ENCODE measurements around the gene LINC01488. TPM values are rescaled to one million over a fixed set of nuclear protein-coding genes. Genes with fewer than 3 reads are reported as not detected.

The LINC01488 gene
- total and polyA plus RNA-seq, 2 experiments from 2014 or later, result not detected

DNA sequence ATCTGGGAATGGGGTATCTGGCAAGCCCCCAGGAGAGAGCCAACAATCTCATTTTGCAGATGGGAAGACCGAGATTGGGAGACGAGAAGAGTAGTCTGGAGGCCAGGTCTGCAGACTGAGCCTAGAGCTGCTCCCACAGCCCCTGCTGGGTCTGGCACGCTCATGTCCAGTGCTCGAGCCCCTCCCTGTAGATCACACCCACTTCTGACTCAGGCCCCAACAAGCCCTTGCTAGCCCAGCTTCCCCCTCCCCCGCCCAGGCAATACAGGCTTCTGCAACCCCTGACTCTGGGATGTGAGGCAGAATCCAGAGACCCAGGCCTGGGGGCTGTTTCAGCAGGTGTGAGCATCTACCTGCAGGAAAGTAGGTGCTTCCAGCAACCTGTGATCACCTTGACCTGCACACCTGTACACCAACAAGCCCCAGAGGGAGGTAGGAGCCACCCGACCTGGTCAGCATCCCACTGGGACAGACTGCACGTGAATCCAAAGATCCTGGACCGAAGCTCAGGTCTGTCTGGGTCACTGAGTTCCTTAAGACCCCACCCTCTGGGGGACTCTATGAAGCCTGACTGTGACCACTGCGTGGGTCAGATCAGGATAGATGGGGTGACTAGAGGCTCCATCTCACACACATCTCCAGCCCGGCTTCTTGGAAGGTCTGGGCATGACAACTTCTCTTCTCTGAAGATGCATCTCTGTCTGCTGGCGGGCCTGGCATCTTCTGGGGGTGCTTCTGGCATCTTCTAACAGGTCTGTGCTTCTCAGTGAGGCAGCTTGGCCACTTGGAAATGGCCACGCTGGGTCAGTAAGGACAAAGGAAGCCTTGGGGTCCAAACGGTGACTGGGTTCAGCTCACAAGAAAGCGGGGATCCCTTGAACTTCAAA is 29.3 kb downstream of the LINC01488 start:
- no peak for TF ChIP-seq NANOG (IDR thresholded peaks at IDR 0.05; ENCODE audit: borderline replicate concordance)
- TF ChIP-seq EZH2 (IDR thresholded peaks at IDR 0.05; ENCODE audit: low read depth, unreplicated experiment), result no peak
- ATAC-seq, result no peak
- Histone ChIP-seq H3K27me3 (ENCODE audit: insufficient read depth) (no peaks in the 10 kb centered on the region), H3F3A (replicated peaks; ENCODE audit: low read depth) (no peaks in the 10 kb centered on the region), H3K4me1 (ENCODE audit: insufficient read depth) (no peaks in the 10 kb centered on the region), H4K20me1 (replicated peaks; ENCODE audit: insufficient read depth) (no peaks in the 10 kb centered on the region), H3K4me2 (no peak overlapping the region), H3K79me2 (replicated peaks; ENCODE audit: insufficient read depth) (no peaks in the 10 kb centered on the region), H3K27ac (ENCODE audit: low read depth) (no peak overlapping the region), H2AFZ (no peak overlapping the region), H3K36me3 (ENCODE audit: insufficient read depth) (no peaks in the 10 kb centered on the region), H3K4me3 (no peak overlapping the region), H3K9me2 (ENCODE audit: insufficient read depth) (no peaks in the 10 kb centered on the region)
- Mint-ChIP-seq H3K27me3 (ENCODE audit: insufficient read depth, low read depth, poor library complexity) (peaks cover 7% of the 10 kb centered on the region), H3K4me1 (no peaks in the 10 kb centered on the region; the same call in 2 of the 3 replicates), H3K9me3 (peaks cover 9% of the 10 kb centered on the region), H3K36me3 (ENCODE audit: low read depth) (peaks cover 3% of the 10 kb centered on the region; the same call in 2 of the 3 replicates), H3K27ac (no peak overlapping the region), H3K4me3 (no peak overlapping the region)
- no peak for DNase-seq (ENCODE audit: low spot score)

DNA sequence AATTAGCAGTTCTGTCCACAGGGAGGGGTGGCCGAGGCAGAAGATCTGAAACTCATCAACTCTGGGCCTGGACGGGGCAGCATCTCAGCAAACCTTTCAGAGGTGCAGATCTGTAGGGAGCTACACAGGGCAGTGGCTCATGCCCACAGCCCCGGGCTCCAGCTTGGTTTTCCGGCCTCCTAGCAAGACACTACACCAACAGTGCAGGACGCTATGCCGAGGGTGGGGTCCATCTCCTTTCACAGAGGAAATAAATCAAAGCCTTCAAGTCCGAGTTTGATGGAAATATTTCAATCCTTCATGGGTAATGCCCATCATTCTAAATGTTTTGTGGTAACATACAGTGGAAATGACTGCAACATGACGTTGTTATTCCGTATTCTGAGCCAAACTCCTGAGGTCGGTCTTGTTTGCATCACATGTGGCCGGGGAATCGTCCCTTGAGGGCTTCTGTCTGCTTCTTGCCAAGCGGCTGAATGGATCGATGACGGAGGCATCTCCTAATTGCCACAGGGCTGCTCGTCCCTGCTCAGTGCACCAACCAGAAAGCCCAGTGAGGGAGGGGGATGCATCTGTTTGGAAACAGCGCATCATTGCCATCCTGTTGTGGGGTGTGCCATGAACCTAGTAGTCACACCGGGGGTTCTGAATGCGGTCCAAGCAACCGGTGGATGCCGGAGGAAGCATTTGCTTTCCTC is 30.0 kb downstream of the LINC01488 start:
- H3K9me2 ChIP-seq (ENCODE audit: insufficient read depth), result 0 out of 2 replicates have a peak, but pooled peaks cover 5% of the 10 kb centered on the region
- peaks cover 10% of the 10 kb centered on the region for H3K36me3 Mint-ChIP-seq (ENCODE audit: low read depth)
- ATAC-seq (no peak), DNase-seq (ENCODE audit: low spot score) (no peak)
- no peak overlapping the region for H2AFZ ChIP-seq
- no peak overlapping the region for H3K27ac Mint-ChIP-seq
- no peak overlapping the region for H3K4me3 ChIP-seq
- no peaks in the 10 kb centered on the region for H3F3A ChIP-seq (replicated peaks; ENCODE audit: low read depth)
- peaks cover 13% of the 10 kb centered on the region for H3K9me3 Mint-ChIP-seq
- H3K27me3 Mint-ChIP-seq (ENCODE audit: insufficient read depth, low read depth, poor library complexity), result peaks cover 7% of the 10 kb centered on the region
- H3K4me1 ChIP-seq (ENCODE audit: insufficient read depth), result no peaks in the 10 kb centered on the region
- H3K27me3 ChIP-seq (ENCODE audit: insufficient read depth), result no peaks in the 10 kb centered on the region
- H3K4me1 Mint-ChIP-seq, result no peaks in the 10 kb centered on the region; the same call in 2 of the 3 replicates
- H3K27ac ChIP-seq (ENCODE audit: low read depth), result no peak overlapping the region
- no peaks in the 10 kb centered on the region for H4K20me1 ChIP-seq (replicated peaks; ENCODE audit: insufficient read depth)
- H3K36me3 ChIP-seq (ENCODE audit: insufficient read depth), result no peaks in the 10 kb centered on the region
- no peak overlapping the region for H3K4me3 Mint-ChIP-seq
- no peak overlapping the region for H3K4me2 ChIP-seq
- H3K79me2 ChIP-seq (replicated peaks; ENCODE audit: insufficient read depth), result no peaks in the 10 kb centered on the region
- TF ChIP-seq, protein P1, sequence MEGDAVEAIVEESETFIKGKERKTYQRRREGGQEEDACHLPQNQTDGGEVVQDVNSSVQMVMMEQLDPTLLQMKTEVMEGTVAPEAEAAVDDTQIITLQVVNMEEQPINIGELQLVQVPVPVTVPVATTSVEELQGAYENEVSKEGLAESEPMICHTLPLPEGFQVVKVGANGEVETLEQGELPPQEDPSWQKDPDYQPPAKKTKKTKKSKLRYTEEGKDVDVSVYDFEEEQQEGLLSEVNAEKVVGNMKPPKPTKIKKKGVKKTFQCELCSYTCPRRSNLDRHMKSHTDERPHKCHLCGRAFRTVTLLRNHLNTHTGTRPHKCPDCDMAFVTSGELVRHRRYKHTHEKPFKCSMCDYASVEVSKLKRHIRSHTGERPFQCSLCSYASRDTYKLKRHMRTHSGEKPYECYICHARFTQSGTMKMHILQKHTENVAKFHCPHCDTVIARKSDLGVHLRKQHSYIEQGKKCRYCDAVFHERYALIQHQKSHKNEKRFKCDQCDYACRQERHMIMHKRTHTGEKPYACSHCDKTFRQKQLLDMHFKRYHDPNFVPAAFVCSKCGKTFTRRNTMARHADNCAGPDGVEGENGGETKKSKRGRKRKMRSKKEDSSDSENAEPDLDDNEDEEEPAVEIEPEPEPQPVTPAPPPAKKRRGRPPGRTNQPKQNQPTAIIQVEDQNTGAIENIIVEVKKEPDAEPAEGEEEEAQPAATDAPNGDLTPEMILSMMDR (conservative IDR thresholded peaks at IDR 0.05; ENCODE audit: low read depth in 2 of 2), result no peak
- TF ChIP-seq, protein P2, sequence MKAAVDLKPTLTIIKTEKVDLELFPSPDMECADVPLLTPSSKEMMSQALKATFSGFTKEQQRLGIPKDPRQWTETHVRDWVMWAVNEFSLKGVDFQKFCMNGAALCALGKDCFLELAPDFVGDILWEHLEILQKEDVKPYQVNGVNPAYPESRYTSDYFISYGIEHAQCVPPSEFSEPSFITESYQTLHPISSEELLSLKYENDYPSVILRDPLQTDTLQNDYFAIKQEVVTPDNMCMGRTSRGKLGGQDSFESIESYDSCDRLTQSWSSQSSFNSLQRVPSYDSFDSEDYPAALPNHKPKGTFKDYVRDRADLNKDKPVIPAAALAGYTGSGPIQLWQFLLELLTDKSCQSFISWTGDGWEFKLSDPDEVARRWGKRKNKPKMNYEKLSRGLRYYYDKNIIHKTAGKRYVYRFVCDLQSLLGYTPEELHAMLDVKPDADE (IDR thresholded peaks at IDR 0.05), result no peak
- no peak for TF ChIP-seq EZH2phosphoT487 (IDR thresholded peaks at IDR 0.05; ENCODE audit: unreplicated experiment)
- TF ChIP-seq JUNB (IDR thresholded peaks at IDR 0.05; ENCODE audit: unreplicated experiment), result no peak
- no peak for TF ChIP-seq EZH2 (IDR thresholded peaks at IDR 0.05; ENCODE audit: low read depth, unreplicated experiment)
- no peak for TF ChIP-seq CREB1 (CRISPR knock-in tag; IDR thresholded peaks at IDR 0.05; ENCODE audit: low read depth)
- TF ChIP-seq, protein P3, sequence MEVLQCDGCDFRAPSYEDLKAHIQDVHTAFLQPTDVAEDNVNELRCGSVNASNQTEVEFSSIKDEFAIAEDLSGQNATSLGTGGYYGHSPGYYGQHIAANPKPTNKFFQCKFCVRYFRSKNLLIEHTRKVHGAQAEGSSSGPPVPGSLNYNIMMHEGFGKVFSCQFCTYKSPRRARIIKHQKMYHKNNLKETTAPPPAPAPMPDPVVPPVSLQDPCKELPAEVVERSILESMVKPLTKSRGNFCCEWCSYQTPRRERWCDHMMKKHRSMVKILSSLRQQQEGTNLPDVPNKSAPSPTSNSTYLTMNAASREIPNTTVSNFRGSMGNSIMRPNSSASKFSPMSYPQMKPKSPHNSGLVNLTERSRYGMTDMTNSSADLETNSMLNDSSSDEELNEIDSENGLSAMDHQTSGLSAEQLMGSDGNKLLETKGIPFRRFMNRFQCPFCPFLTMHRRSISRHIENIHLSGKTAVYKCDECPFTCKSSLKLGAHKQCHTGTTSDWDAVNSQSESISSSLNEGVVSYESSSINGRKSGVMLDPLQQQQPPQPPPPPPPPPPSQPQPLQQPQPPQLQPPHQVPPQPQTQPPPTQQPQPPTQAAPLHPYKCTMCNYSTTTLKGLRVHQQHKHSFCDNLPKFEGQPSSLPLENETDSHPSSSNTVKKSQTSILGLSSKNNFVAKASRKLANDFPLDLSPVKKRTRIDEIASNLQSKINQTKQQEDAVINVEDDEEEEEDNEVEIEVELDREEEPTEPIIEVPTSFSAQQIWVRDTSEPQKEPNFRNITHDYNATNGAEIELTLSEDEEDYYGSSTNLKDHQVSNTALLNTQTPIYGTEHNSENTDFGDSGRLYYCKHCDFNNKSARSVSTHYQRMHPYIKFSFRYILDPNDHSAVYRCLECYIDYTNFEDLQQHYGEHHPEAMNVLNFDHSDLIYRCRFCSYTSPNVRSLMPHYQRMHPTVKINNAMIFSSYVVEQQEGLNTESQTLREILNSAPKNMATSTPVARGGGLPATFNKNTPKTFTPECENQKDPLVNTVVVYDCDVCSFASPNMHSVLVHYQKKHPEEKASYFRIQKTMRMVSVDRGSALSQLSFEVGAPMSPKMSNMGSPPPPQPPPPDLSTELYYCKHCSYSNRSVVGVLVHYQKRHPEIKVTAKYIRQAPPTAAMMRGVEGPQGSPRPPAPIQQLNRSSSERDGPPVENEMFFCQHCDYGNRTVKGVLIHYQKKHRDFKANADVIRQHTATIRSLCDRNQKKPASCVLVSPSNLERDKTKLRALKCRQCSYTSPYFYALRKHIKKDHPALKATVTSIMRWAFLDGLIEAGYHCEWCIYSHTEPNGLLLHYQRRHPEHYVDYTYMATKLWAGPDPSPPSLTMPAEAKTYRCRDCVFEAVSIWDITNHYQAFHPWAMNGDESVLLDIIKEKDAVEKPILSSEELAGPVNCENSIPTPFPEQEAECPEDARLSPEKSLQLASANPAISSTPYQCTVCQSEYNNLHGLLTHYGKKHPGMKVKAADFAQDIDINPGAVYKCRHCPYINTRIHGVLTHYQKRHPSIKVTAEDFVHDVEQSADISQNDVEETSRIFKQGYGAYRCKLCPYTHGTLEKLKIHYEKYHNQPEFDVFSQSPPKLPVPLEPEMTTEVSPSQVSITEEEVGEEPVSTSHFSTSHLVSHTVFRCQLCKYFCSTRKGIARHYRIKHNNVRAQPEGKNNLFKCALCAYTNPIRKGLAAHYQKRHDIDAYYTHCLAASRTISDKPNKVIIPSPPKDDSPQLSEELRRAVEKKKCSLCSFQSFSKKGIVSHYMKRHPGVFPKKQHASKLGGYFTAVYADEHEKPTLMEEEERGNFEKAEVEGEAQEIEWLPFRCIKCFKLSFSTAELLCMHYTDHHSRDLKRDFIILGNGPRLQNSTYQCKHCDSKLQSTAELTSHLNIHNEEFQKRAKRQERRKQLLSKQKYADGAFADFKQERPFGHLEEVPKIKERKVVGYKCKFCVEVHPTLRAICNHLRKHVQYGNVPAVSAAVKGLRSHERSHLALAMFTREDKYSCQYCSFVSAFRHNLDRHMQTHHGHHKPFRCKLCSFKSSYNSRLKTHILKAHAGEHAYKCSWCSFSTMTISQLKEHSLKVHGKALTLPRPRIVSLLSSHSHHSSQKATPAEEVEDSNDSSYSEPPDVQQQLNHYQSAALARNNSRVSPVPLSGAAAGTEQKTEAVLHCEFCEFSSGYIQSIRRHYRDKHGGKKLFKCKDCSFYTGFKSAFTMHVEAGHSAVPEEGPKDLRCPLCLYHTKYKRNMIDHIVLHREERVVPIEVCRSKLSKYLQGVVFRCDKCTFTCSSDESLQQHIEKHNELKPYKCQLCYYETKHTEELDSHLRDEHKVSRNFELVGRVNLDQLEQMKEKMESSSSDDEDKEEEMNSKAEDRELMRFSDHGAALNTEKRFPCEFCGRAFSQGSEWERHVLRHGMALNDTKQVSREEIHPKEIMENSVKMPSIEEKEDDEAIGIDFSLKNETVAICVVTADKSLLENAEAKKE (CRISPR knock-in tag; IDR thresholded peaks at IDR 0.05), result no peak
- TF ChIP-seq STAT1 (IDR thresholded peaks at IDR 0.05; ENCODE audit: unreplicated experiment), result no peak
